GM18499 (cell line): ENCODE data around the gene SUPT16H.
"Not testable (repeated sequence)": the region's sequence is repeated elsewhere in the genome, so short reads cannot be mapped to it uniquely, and the experiment has no call there.

Source experiments
- ATAC-seq: cut with Tn5 transposase; IDR thresholded peaks from one replicate; pipeline ENCODE4 v1.9.1; 2021; ENCODE audit warnings: moderate number of reproducible peaks; ENCODE audit not compliant: insufficient read depth, unreplicated experiment

SUPT16H gene

GRCh38 chr14:21307637-21308036 is 76.2 kb downstream of the SUPT16H start:
- ATAC-seq, result no peak

DNA sequence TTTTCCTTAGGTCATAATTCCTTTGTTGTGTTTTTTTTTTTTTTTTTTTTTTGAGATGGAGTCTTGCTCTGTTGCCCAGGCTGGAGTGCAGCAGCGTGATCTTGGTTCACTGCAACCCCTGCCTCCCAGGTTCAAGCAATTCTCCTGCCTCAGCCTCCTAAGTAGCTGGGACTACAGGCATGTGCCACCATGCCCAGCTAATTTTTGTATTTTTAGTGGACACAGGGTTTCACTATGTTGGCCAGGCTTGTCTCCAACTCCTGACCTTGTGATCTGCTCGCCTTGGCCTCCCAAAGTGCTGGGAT is 81.0 kb downstream of the SUPT16H start:
- ATAC-seq, result not testable (repeated sequence)

DNA sequence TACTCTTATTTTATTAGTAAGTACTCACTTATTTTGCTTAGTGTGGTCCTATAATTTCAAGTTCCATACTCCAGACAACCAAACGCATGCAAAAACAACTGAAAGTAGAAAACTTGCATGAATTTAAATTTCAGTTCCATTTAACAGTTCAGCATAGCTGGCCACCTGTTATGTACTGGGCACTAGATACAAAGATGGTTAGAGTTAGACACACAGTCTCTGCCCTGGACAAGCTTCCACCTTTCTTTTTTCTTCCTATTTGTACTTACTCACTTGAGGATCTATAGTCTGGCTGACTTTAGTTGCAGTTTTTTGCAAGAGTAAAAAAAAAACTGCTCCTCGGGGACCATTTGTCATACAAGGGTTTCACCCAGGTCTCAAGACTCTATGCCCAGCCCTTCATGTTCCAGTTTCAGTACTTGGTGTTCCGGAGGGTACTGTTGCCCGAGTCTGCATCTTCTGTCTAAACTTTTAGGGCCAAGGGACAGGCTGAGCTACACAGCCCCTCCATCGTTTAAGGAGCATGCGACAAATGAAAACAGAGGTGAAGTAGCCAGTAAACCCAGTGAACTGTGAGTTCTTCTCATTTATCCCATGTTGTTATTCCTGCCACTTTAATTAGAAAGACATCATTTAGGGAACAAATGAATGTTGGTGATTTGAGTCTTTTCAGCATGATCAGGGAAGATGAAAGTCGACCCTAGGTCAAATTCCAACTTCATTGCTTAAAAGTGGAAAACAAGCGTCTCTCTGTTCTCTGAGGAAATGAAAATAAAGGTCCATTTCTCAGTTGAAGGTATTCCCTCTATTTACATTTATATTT is 81.6 kb downstream of the SUPT16H start:
- no peak for ATAC-seq
